Stimulated activated naive CD8-positive, alpha-beta T cell treated with anti-CD3 and anti-CD28 coated beads, Interleukin-15, Interleukin-2, amounts not matched to agents 100 ng/mL and 50 ng/mL, for 24 hours (primary cell): ENCODE data around the gene CNTNAP2.

ENCODE experiments used
- H3K27ac Mint-ChIP-seq: one replicate; pipeline ENCODE4 v1.8.0; 2021; ENCODE audit warnings: mild to moderate bottlenecking, mixed read lengths
- H3K27me3 Mint-ChIP-seq: one replicate; pipeline ENCODE4 v1.8.0; 2021; ENCODE audit warnings: mixed read lengths
- H3K36me3 Mint-ChIP-seq: one replicate; pipeline ENCODE4 v1.8.0; 2021; ENCODE audit warnings: low read depth, mixed read lengths
- H3K4me1 Mint-ChIP-seq: one replicate; pipeline ENCODE4 v1.8.0; 2021; ENCODE audit warnings: low read depth, mixed read lengths
- H3K4me3 Mint-ChIP-seq: one replicate; pipeline ENCODE4 v1.8.0; 2021; ENCODE audit warnings: mild to moderate bottlenecking, mixed read lengths
- H3K9me3 Mint-ChIP-seq: one replicate; pipeline ENCODE4 v1.8.0; 2021; ENCODE audit warnings: mixed read lengths

CNTNAP2 gene

GRCh38 chr7:146494952-146495596 lies 378.5 kb downstream of the CNTNAP2 start:
- H3K27ac Mint-ChIP-seq: no peak overlapping the region
- no peak overlapping the region for H3K4me3 Mint-ChIP-seq
- H3K4me1 Mint-ChIP-seq: no peaks in the 10 kb centered on the region
- H3K9me3 Mint-ChIP-seq: peaks cover 12% of the 10 kb centered on the region
- H3K27me3 Mint-ChIP-seq: no peaks in the 10 kb centered on the region
- no peaks in the 10 kb centered on the region for H3K36me3 Mint-ChIP-seq

DNA sequence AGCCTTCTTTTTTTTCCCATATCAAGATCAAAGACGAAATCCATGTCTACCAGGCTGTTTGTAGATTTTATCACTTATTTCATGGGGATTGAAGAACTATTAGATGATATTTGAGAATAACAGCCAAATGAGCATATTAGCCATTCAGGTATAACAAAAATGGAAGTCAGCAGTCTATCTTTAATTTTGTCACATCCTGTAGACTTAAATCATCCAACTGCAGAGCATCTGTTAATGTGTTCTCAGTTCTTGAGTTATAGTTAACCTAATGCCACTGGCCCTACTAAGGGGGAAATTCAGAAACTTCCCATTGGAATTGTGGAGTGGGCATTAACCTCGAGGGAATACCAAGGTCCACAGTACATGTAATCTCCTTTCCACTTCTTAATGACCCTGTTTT lies 380.1 kb downstream of the CNTNAP2 start:
- Mint-ChIP-seq H3K4me3 (no peak overlapping the region), H3K27ac (no peak overlapping the region), H3K9me3 (peaks cover 12% of the 10 kb centered on the region), H3K36me3 (no peaks in the 10 kb centered on the region), H3K27me3 (no peaks in the 10 kb centered on the region), H3K4me1 (no peaks in the 10 kb centered on the region)

- Mint-ChIP-seq H3K4me3 (no peak overlapping the region), H3K36me3 (no peaks in the 10 kb centered on the region), H3K27me3 (no peaks in the 10 kb centered on the region), H3K9me3 (peaks cover 18% of the 10 kb centered on the region), H3K27ac (no peak overlapping the region), H3K4me1 (no peaks in the 10 kb centered on the region)
These were observed 383.4 kb downstream of the CNTNAP2 start for GRCh38 chr7:146499970-146500369.

DNA sequence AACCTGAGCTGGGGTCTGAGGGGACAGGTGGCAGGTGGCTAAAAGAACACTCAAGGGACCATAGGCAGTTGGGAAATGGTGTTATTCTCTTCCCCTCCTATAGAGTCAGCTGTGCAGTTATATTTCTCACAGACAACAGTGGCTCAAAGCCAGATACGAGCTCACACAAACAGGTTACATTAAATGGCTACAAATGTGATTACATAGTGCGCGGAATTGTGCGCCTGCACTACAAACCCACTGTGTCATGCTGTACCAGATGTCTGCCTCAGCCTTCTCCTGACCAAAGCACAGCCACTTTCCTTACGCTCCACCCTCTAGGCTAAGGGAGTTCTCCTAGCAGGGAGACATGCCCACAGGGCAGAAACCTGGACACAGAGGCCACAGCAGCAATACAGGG lies 387.2 kb downstream of the CNTNAP2 start:
- Mint-ChIP-seq H3K4me1 (no peaks in the 10 kb centered on the region), H3K4me3 (no peak overlapping the region), H3K27me3 (no peaks in the 10 kb centered on the region), H3K9me3 (peaks cover 6% of the 10 kb centered on the region), H3K36me3 (no peaks in the 10 kb centered on the region), H3K27ac (no peak overlapping the region)

GRCh38 chr7:146510088-146510680 lies 393.6 kb downstream of the CNTNAP2 start:
- H3K36me3 Mint-ChIP-seq: no peaks in the 10 kb centered on the region
- H3K9me3 Mint-ChIP-seq: peaks cover 24% of the 10 kb centered on the region
- H3K27ac Mint-ChIP-seq: no peak overlapping the region
- H3K4me3 Mint-ChIP-seq: no peak overlapping the region
- no peaks in the 10 kb centered on the region for H3K4me1 Mint-ChIP-seq
- no peaks in the 10 kb centered on the region for H3K27me3 Mint-ChIP-seq

- Mint-ChIP-seq H3K4me3 (no peak overlapping the region), H3K4me1 (no peaks in the 10 kb centered on the region), H3K9me3 (peaks cover 33% of the 10 kb centered on the region), H3K27me3 (no peaks in the 10 kb centered on the region), H3K36me3 (no peaks in the 10 kb centered on the region), H3K27ac (no peak overlapping the region)
These were observed 397.7 kb downstream of the CNTNAP2 start for GRCh38 chr7:146514304-146514703.

- Mint-ChIP-seq H3K4me1 (no peaks in the 10 kb centered on the region), H3K9me3 (peaks cover 6% of the 10 kb centered on the region), H3K36me3 (no peaks in the 10 kb centered on the region), H3K4me3 (no peak overlapping the region), H3K27me3 (no peaks in the 10 kb centered on the region), H3K27ac (no peak overlapping the region)
These were observed 412.0 kb downstream of the CNTNAP2 start for GRCh38 chr7:146528581-146528980.

- no peaks in the 10 kb centered on the region for H3K4me1 Mint-ChIP-seq
- H3K4me3 Mint-ChIP-seq: no peak overlapping the region
- H3K36me3 Mint-ChIP-seq: no peaks in the 10 kb centered on the region
- no peaks in the 10 kb centered on the region for H3K27me3 Mint-ChIP-seq
- H3K9me3 Mint-ChIP-seq: peaks cover 18% of the 10 kb centered on the region
- H3K27ac Mint-ChIP-seq: no peak overlapping the region
These were observed 423.2 kb downstream of the CNTNAP2 start for GRCh38 chr7:146539836-146540235.

- H3K9me3 Mint-ChIP-seq: peaks cover 18% of the 10 kb centered on the region
- no peak overlapping the region for H3K4me3 Mint-ChIP-seq
- no peaks in the 10 kb centered on the region for H3K27me3 Mint-ChIP-seq
- H3K36me3 Mint-ChIP-seq: no peaks in the 10 kb centered on the region
- H3K27ac Mint-ChIP-seq: no peak overlapping the region
- no peaks in the 10 kb centered on the region for H3K4me1 Mint-ChIP-seq
These were observed 425.5 kb downstream of the CNTNAP2 start for GRCh38 chr7:146542101-146542500.

GRCh38 chr7:146544748-146545147 lies 428.1 kb downstream of the CNTNAP2 start:
- H3K36me3 Mint-ChIP-seq: no peaks in the 10 kb centered on the region
- H3K4me1 Mint-ChIP-seq: no peaks in the 10 kb centered on the region
- H3K27ac Mint-ChIP-seq: no peak overlapping the region
- peaks cover 15% of the 10 kb centered on the region for H3K9me3 Mint-ChIP-seq
- no peaks in the 10 kb centered on the region for H3K27me3 Mint-ChIP-seq
- H3K4me3 Mint-ChIP-seq: no peak overlapping the region

GRCh38 chr7:146548816-146549215 lies 432.2 kb downstream of the CNTNAP2 start:
- H3K27me3 Mint-ChIP-seq: no peaks in the 10 kb centered on the region
- H3K9me3 Mint-ChIP-seq: peaks cover 26% of the 10 kb centered on the region
- no peaks in the 10 kb centered on the region for H3K36me3 Mint-ChIP-seq
- H3K27ac Mint-ChIP-seq: no peak overlapping the region
- H3K4me1 Mint-ChIP-seq: no peaks in the 10 kb centered on the region
- no peak overlapping the region for H3K4me3 Mint-ChIP-seq

GRCh38 chr7:146554556-146554955 lies 438.0 kb downstream of the CNTNAP2 start:
- H3K4me3 Mint-ChIP-seq: no peak overlapping the region
- peaks cover 20% of the 10 kb centered on the region for H3K9me3 Mint-ChIP-seq
- H3K4me1 Mint-ChIP-seq: no peaks in the 10 kb centered on the region
- H3K36me3 Mint-ChIP-seq: no peaks in the 10 kb centered on the region
- no peaks in the 10 kb centered on the region for H3K27me3 Mint-ChIP-seq
- H3K27ac Mint-ChIP-seq: no peak overlapping the region

GRCh38 chr7:146557971-146558469 lies 441.4 kb downstream of the CNTNAP2 start:
- Mint-ChIP-seq H3K4me1 (no peaks in the 10 kb centered on the region), H3K36me3 (no peaks in the 10 kb centered on the region), H3K4me3 (no peak overlapping the region), H3K27me3 (no peaks in the 10 kb centered on the region), H3K9me3 (peaks cover 4% of the 10 kb centered on the region), H3K27ac (no peak overlapping the region)

DNA sequence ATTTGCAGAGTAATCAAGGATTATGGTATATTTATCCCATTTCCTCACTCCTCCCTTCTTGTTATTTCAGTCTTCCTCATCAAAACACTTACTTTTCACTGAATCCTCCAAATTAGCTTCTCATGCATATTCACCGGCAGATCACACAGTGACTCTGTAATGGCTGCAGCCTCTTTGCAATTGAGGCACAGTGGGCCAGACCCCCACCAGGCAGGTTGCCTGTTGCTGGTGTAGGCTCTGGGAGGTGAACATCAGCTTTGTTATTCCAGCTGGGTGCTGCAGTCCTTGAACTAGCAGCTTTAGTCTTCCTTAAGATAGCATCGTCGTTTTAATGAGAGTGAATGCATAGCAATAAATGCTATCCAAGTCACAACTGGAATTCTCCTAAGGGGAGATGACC lies 449.3 kb downstream of the CNTNAP2 start:
- no peaks in the 10 kb centered on the region for H3K36me3 Mint-ChIP-seq
- no peaks in the 10 kb centered on the region for H3K9me3 Mint-ChIP-seq
- H3K4me1 Mint-ChIP-seq: no peaks in the 10 kb centered on the region
- H3K27me3 Mint-ChIP-seq: no peaks in the 10 kb centered on the region
- no peak overlapping the region for H3K4me3 Mint-ChIP-seq
- no peak overlapping the region for H3K27ac Mint-ChIP-seq

GRCh38 chr7:146575903-146576302 lies 459.3 kb downstream of the CNTNAP2 start:
- Mint-ChIP-seq H3K27ac (no peak overlapping the region), H3K9me3 (no peaks in the 10 kb centered on the region), H3K4me1 (no peaks in the 10 kb centered on the region), H3K36me3 (no peaks in the 10 kb centered on the region), H3K4me3 (no peak overlapping the region), H3K27me3 (no peaks in the 10 kb centered on the region)

DNA sequence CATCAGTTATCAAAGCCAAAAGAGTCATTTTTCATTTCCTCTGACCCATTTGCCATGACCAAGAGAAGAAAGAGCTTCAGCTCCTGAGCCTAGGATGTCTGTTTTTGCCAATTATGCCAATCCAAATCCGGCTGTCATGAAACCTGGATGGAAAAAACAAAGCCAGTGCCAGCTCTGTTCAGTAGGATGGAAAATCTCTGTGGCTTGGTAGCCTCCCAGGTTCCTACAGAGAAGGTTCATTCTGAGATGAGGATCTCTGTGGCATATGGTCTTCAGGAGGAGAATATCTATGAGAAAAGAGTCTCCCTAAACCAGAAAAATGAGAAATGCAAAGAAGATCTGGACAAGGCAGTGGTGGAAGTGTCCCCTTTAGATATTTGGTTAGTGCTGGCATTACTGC lies 475.4 kb downstream of the CNTNAP2 start:
- Mint-ChIP-seq H3K9me3 (no peaks in the 10 kb centered on the region), H3K27ac (no peak overlapping the region), H3K4me1 (no peaks in the 10 kb centered on the region), H3K27me3 (no peaks in the 10 kb centered on the region), H3K4me3 (no peak overlapping the region), H3K36me3 (no peaks in the 10 kb centered on the region)
